GM18511 (cell line): ENCODE measurements around the gene DESI1.
"Not testable (repeated sequence)": the region's sequence is repeated elsewhere in the genome, so short reads cannot be mapped to it uniquely, and the experiment has no call there.

Source experiments
- ATAC-seq: cut with Tn5 transposase; IDR thresholded peaks from one replicate; pipeline ENCODE4 v1.9.1; 2021; ENCODE audit warnings: mild to moderate bottlenecking, moderate library complexity; ENCODE audit not compliant: unreplicated experiment

Gene DESI1

DNA sequence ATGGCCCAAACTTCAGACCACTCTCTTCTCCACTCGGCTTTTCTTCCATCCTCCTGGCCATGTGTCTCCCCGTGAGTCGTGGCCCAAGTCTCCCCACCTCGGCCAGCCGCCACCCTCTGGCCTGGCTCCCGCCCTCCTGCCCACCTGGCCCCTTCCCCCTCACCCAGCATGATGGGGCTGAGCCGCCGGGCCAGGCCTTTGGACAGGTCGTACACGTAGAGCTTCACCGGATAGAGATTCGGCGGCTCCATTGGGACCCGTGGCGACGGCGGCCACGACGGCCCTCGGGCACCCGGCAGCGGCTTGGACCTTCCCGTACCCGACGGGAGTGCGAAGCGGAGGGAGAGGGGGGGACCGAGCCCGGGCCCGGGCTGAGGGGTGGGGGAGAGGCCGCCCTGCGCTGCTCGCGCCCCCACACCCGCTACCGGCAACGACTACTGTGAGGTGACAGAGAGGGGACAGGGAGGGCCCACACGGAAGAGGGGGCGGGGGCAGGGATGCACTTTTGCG, at the start of gene DESI1:
Gene DESI1 (minus strand): TSS at position 455 of the 510 bp plus-strand sequence. CDS start 204 bp downstream, at position 251.
- peak; percentile 65 for ATAC-seq

DNA sequence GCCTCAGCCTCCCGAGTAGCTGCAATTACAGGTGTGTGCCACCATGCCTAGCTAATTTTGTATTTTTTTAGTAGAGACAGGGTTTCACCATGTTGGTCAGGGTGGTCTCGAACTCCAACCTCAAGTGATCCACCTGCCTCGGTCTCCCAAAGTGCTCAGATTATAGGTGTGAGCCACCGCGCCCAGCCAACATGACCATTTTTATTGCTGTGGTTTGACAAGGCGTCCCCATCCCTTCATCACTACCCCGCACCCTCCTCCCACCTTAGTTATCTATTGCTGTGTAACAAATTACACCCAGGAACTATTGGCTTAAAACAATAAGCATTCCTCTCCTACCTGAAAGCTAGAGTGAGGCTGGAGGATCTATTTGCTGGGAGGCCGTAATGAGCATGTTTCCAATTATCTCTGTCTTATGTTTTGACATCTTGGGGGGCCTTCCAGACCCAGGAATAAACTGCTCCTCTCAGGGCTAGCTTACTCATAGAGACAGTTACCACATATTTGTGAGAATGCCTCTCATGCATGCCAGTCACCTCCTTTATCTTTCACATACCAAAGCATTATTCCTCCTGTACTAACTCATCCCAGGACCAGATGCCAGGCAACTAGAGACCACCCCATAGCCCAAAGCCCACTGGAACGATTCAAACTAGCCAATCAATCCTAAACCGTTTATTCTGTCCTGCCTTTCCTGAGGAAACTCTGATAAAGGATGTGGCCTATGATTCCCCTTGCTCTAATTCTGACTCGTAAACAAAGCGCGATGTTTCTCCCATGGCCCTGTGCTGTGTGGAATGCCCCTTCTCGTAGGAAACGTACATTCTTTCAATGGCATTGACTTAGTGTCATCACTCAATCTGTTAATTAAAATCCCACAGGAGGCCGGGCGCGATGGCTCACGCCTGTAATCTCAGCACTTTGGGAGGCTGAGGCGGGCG, 48.4 kb upstream of the DESI1 start:
- no peak for ATAC-seq

DNA sequence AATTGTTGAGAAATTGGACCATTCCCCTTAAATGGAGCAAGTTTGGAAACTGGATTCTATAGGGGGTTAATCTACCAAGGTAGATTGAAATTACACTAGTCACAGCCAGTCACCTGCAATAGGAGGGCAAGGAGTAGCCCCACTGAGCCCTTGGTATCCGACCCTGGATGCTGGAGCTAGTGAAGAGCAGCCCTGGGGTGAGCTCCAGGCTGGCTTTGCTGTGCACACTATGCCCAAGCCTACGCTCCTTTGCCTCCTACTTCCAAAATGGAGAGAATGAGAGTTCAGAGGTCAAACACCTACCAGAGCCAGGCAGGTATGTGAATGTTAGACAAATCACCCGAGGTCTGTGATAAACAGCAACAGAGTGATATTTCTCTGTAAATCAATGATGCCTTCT, 44.1 kb upstream of the DESI1 start:
- ATAC-seq: no peak

DNA sequence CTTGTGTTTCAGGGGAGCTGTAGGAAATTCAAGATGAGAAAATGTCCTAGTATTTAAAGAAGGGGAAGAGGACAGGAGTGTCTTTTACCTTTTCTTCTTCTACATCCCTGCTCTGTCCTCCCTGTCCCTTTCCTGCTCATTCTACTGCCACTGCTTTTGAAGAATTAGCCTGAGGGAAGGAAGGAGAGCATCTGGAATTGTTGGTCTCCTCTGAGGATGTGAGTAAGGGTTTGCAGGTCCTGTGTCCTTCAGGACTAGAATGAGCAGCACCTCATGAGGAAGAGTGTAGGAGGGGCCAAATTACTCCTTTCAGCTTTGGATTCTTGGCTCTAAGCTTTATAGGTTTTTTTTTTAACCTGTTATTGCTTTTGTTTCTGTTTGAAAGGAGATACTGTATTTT, 43.6 kb upstream of the DESI1 start:
- ATAC-seq: no peak

DNA sequence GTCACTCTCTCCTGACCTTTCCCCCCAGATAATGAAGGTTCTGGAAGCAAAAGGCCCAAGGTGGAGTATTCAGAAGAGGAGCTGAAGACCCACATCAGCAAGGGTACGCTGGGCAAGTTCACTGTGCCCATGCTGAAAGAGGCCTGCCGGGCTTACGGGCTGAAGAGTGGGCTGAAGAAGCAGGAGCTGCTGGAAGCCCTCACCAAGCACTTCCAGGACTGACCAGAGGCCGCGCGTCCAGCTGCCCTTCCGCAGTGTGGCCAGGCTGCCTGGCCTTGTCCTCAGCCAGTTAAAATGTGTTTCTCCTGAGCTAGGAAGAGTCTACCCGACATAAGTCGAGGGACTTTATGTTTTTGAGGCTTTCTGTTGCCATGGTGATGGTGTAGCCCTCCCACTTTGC, 42.8 kb upstream of the DESI1 start:
- not testable (repeated sequence) for ATAC-seq

DNA sequence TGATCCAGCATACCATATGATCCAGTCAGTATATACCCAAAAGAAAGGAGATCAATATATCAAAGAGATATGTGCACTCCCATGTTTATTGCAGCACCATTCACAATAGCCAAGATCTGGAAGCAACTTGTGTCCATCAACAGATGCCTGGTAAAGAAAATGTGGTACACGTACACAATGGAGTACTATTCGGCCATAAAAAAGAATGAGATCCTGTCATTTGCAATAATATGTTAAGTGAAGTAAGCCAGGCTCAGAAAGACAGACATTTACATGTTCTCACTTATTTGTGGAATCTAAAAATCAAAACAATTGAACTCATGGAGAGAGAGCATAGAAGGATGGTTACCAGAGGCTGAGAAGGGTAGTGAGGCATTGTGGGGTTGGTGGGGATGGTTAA, 40.9 kb upstream of the DESI1 start:
- no peak for ATAC-seq

DNA sequence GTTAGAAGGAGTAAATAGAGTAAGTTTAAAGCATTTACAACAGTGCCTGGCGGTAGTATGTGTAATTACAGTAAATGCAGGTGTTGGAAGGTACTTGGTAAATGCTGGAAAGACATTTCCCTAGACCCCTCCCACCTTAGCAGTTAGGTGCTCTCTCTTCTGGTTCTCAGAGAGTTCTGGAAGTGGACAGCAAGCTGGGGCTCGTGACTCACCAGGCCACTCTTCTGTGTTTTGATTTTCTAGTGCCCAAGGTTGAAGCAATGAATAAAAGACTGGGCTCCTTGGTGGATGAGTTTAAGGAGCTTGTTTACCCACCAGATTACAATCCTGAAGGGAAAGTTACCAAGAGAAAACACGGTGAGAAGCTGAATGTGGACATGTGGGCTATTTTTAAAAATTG, 40.2 kb upstream of the DESI1 start:
- ATAC-seq: no peak

DNA sequence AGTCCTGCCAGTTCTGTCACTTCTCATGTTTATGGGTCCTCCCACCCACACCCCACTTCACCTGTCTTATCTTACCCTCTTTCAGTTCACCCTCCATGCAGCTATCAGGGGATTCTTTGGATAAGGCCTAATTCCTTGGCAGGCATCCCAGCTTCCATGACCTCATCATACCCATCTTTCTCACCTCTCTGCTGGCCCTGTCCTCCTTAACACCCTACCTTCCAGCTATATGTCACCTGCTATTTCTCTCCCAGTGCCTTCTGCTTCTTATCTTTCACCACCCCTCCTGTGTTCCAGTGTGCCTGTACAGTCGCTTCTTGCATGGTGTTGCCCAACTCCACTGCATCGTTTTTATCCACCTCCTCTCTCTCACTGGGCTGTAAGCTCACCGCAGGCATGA, 39.6 kb upstream of the DESI1 start:
- ATAC-seq: no peak

DNA sequence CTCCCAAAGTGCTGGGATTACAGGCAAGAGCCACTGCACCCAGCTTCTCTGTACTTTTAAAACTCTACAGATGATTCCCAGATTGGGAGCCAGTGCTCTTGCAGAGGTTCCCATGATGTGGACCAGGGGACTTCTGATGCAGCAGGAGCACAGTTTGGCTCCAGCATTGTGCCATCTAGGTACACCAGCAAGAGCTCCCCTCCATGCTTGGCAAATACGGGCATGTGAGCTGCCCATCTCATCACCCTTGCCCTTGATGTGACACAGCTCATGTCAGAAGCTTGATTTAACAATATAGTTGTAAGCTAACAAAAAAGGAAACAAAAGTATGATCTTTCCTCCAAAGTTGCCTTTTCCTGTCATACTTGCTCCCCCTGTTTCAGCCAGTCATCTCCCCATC, 39.1 kb upstream of the DESI1 start:
- ATAC-seq: no peak

DNA sequence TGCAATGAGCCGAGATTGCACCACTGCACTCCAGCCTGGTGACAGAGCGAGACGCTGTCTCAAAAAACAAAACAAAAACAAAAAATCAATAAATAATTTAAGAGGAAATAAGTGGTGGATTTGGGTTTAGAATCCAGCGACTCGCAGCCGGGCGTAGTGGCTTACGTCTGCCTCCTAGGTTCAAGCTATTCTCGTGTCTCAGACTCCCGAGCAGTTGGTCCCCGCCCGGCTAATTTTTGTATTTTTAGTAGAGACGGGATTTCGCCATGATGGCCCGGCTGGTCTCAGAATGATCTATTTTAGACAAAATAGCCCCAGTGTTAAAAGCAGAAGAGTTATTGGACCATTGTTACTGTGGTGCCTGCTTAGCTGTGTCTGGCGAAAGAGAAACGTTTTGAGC, 38.0 kb upstream of the DESI1 start:
- ATAC-seq: no peak

DNA sequence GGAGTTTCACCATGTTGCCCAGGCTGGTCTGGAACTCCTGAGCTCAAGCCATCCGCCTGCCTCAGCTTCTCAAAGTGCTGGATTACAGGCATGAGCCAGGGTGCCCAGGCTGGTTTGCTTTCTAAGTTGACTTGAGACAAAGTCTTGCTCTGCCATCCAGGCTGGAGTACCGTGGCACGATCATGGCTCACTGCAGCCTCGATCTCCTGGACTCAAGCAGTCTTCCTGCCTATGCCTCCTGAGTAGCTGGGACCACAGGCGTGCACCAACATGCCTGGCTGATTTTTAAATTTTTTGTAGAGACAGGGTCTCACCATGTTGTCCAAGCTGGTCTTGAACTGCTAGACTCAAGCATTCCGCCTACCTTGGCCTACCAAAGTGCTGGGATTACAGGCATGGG, 36.9 kb upstream of the DESI1 start:
- no peak for ATAC-seq

DNA sequence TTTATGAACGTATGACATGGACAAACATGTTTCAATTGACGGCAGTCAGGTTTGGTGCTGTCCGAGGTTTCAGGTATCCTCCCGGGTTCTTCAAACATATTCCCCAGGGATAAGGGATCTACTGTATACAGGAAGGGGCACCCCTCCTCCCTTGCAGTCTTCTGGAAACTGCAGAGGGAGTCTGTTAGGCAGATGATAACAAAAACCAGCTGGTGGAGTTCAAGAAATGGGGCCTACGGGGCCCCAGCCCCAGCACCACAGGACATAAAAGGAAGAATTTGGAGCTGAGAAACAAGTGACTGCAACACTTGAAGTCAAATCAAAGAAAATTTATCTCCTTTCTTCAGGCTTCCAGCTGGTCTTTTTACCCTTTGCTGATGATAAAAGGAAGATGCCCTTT, 35.7 kb upstream of the DESI1 start:
- no peak for ATAC-seq

DNA sequence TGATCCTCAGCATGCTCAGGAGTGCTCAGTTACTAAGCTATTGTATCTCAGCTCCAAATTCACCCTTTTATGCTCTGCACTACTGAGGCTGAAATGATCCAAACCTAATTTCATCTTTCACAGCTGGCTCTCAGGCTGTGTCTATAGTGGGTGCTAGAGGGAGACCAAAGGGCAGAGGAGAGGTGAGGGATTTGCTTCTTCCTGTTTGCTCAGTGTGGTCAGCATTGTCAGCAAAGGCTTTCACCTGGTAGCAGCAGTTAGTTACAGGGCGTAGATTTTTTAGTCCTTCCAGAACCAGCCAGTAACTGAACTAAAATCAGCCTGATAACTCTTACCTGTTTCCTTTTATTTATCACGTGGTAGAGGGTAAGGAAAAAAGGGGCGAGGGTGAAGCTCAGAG, 33.5 kb upstream of the DESI1 start:
- no peak for ATAC-seq

DNA sequence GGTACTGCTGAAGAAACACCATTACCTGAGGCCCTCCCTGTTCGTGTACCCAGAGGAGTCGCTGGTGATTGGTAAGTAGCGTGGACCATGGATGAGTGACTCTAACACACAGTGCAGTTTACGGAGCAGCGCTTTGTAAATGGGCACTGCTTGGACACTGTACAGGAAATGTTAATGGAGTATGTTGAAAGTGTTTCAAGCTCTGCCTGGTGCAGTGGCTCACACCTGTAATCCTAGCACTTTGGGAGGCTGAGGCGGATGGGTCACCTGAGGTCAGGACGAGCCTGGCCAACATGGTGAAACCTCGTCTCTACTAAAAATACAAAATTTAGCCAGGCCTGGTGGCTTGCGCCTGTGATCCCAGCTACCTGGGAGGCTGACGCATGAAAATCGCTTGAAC, 30.0 kb upstream of the DESI1 start:
- no peak for ATAC-seq

DNA sequence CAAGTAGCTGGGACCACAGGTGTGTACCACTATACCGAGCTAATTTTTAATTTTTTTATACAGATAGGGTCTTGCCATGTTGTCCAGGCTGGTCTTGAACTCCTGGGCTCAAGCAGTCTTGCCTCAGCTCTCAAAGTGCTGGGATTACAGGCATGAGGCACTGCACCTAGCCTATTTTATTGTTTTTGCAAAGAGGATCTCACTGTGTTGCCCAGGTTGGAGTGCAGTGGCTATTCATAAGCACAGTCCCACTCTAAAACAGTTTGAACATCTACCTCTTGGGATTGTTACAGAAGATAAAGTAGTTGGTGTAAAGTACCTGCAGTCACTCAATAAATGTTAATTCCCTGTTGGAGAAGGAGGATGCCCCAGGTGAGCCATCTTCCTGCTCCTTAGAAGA, 29.4 kb upstream of the DESI1 start:
- ATAC-seq: no peak

DNA sequence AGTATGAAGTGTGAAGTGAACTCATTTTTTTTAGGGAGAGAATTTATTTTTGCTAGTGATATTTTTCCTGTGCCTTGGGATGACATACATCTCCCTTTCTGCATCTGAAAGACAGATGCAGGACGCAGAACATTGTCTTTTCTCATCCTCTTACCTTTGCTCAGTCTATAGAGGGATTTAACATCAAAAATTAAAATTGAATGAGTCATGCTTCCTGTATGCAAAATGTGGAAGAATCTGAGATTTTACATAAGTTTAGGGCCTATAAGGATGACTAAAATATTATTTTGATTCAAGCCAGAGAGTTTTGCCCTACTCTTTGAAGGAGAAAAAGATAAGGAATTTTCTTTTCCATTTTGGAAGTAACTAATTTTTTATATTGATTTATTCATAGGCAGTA, 27.6 kb upstream of the DESI1 start:
- ATAC-seq: no peak

DNA sequence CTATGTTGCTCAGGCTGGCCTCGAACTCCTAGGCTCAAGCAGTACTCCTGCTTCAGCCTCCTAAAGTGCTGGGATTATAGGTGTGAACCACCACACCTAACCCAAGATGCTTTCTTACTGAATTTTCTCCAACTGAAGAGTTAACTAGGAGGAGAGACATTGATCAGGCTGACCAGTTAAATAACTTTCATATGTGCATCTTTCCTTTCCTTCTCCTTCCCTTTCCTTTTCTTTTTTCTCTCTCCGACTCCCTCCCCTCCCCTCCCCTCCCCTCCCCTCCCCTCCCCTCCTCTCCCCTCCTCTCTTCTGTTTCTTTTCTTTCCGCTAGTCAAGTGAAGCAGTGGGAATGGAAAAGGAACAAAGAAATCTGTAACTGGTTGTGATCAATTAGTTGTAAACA, 26.9 kb upstream of the DESI1 start:
- ATAC-seq: no peak

DNA sequence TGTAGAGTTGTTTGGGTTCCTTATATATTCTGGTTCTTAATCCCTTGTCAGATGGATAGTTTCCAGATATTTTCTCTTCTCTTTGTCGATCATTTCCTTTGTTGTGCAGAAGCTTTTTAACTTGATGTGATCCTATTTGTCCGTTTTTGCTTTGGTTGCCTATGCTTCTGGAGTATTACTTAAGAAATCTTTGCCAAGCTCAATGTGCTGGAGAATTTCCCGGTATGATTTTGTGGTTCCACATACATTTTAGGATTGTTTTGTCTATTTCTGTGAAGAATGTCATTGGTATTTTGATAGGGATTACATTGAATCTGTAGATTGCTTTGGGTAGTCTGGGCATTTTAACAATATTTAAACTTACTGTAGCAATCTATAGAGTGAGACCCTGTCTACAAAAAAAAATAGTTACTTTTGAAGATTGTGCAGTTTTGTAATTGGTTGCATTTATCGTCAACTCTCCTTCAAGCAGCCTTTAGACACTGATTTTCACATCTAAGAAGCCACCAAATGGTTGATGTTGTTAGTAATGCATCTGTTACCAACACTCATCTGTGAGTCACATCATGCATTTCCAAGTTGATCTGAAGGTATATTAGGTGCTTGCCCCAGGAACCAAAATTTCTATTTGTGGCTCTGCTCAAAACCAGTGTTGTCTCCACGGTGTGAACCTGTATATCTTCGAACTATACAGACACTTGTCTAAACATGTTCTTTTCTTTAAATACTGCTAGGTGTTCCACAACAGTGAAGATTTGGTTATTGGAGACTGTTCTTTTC, 21.7 kb upstream of the DESI1 start:
- no peak for ATAC-seq

DNA sequence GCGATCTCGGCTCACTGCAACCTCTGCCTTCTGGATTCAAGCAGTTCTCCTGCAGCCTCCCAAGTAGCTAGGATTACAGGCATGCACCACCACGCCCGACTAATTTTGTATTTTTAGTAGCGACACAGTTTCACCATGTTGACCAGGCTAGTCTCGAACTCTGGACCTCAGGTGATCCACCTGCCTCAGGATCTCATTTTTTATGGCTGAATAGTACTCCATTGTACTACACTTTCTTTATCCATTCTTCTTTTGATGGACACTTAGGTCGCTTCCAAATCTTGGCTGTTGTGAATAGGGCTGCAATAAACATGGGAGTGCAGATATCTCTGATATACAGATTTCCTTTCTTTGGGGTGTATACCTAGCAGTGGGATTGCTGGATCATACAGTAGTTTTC, 21.0 kb upstream of the DESI1 start:
- ATAC-seq: no peak

DNA sequence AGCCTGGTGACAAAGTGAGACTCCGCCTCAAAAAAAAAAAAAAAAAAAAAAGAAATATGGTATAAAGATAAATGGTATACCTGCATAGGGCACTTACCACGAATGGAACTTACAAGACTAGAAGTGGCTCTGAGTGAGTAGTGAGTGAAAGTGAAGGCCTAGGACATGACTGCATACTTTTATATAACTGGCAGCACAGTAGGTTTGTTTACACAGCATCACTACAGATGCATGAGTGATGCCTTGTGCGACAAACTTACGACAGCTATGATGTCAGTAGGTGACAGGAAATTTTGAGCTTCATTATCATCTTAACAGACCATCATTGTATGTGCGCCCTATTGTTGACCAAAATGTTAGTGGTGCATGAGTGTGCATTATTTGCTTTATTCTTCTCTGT, 17.9 kb upstream of the DESI1 start:
- ATAC-seq: no peak

DNA sequence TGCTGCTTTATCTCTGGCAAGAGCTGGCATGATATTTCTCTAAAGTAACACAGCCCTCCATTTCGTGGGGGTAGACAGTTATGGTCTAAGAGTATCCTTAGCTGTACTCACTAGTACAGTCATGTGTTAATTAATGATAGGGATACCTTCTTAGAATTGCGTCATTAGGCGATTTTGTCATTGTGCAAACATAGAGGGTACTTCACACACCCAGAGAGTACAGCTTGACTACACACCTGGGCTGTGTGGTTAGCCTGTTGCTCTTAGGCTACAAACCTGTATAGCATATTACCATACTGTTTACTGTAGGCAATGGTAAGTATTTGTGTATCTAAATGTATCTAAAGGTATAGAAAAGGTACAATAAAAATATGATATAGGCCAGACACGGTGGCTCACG, 17.3 kb upstream of the DESI1 start:
- ATAC-seq: no peak

DNA sequence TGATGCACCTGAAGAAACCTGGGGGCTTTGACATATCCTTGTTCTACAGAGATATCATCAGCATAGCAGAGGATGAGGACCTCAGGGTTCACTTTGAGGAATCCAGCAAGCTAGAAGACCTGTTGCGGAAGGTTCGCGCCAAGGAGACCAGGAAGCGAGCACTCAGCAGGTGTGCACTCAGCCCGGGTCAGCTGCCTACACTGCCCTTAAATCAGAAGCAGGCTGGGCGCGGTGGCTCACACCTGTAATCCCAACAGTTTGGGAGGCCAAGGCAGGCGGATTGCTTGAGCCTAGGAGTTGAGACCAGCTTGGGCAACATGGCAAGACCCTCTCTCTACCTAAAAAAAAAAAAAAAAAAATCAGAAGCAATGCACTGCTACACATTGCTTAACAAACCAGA, 16.8 kb upstream of the DESI1 start:
- not testable (repeated sequence) for ATAC-seq
